Mucosa of stomach (tissue), 1 donor: ENCODE measurements around the gene TRPC4AP.

Source experiments
- H3K27me3 ChIP-seq: one replicate; pipeline ENCODE4 v1.7.0; 2013; ENCODE audit warnings: mild to moderate bottlenecking, low read length; ENCODE audit not compliant: control insufficient read depth, insufficient read depth
- H3K36me3 ChIP-seq: one replicate; pipeline ENCODE4 v1.7.0; 2013; ENCODE audit warnings: low read length; ENCODE audit not compliant: control insufficient read depth, insufficient read depth
- H3K4me1 ChIP-seq: one replicate; pipeline ENCODE4 v1.7.0; 2013; ENCODE audit warnings: mild to moderate bottlenecking, low read length; ENCODE audit not compliant: control insufficient read depth, insufficient read depth
- H3K4me3 ChIP-seq: one replicate; pipeline ENCODE4 v1.7.0; 2013; ENCODE audit warnings: low read length
- H3K9ac ChIP-seq: one replicate; pipeline ENCODE4 v1.7.0; 2013; ENCODE audit warnings: mild to moderate bottlenecking, low read length, moderate library complexity
- H3K9me3 ChIP-seq: one replicate; pipeline ENCODE4 v1.7.0; 2013; ENCODE audit warnings: mild to moderate bottlenecking, low read length, moderate library complexity; ENCODE audit not compliant: control insufficient read depth
- donor health status: Pancreatic carcinoma.

The TRPC4AP gene

GRCh38 chr20:35018590-35019371, 73.8 kb downstream of the TRPC4AP start:
- Histone ChIP-seq H3K9ac (no peak overlapping the region), H3K27me3 (no peaks in the 10 kb centered on the region), H3K4me1 (no peaks in the 10 kb centered on the region), H3K4me3 (no peak overlapping the region), H3K9me3 (no peaks in the 10 kb centered on the region), H3K36me3 (peaks cover 13% of the 10 kb centered on the region)

DNA sequence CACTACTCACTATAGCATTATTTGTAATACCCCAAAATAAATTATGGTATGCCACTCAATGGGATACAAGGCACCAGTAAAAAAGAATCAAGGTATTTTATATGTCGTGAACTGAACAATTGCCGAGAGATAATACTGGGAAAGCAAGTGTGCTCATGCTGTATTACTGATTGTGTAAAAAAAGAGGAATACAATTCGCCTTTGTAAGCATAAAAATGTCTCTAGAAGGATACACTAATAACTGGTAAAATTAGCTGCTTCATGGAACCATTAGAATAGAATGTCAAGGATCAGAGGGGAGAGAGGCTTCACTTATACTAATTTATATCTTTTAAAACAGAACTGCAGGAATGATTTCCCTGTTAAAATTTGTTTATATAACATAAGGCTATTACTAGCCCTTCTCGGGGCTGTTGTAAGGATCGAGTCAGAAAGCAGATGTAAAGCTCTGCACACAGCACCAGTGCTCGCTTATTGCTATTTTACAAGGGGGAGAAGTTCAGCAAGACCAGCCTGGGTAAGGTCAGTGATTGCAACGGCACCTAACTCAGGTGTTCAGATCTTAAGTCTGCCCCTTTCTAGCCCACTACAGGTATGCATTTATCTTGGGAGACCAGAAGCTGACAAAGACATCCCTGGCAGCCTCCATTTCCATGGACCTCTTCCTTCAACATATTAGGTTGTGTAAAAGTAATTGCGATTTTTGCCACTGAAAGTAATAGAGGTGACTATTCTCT, 75.3 kb downstream of the TRPC4AP start:
- Histone ChIP-seq H3K4me3 (no peak overlapping the region), H3K9ac (no peak overlapping the region), H3K27me3 (no peaks in the 10 kb centered on the region), H3K4me1 (no peaks in the 10 kb centered on the region), H3K9me3 (no peaks in the 10 kb centered on the region), H3K36me3 (peaks cover 13% of the 10 kb centered on the region)

- Histone ChIP-seq H3K4me3 (no peak overlapping the region), H3K9me3 (no peaks in the 10 kb centered on the region), H3K27me3 (no peaks in the 10 kb centered on the region), H3K9ac (no peak overlapping the region), H3K4me1 (no peaks in the 10 kb centered on the region), H3K36me3 (peaks cover 13% of the 10 kb centered on the region)
Measured at GRCh38 chr20:35015863-35016193, 76.8 kb downstream of the TRPC4AP start.

- no peaks in the 10 kb centered on the region for H3K9me3 ChIP-seq
- no peaks in the 10 kb centered on the region for H3K4me1 ChIP-seq
- no peaks in the 10 kb centered on the region for H3K27me3 ChIP-seq
- H3K9ac ChIP-seq: no peak overlapping the region
- H3K4me3 ChIP-seq: no peak overlapping the region
- H3K36me3 ChIP-seq: peaks cover 8% of the 10 kb centered on the region
Measured at GRCh38 chr20:35014537-35014936, 78.1 kb downstream of the TRPC4AP start.

GRCh38 chr20:35013421-35014411, 78.9 kb downstream of the TRPC4AP start:
- Histone ChIP-seq H3K27me3 (no peaks in the 10 kb centered on the region), H3K36me3 (peaks cover 5% of the 10 kb centered on the region), H3K4me1 (no peaks in the 10 kb centered on the region), H3K9ac (no peak overlapping the region), H3K9me3 (no peaks in the 10 kb centered on the region), H3K4me3 (no peak overlapping the region)

DNA sequence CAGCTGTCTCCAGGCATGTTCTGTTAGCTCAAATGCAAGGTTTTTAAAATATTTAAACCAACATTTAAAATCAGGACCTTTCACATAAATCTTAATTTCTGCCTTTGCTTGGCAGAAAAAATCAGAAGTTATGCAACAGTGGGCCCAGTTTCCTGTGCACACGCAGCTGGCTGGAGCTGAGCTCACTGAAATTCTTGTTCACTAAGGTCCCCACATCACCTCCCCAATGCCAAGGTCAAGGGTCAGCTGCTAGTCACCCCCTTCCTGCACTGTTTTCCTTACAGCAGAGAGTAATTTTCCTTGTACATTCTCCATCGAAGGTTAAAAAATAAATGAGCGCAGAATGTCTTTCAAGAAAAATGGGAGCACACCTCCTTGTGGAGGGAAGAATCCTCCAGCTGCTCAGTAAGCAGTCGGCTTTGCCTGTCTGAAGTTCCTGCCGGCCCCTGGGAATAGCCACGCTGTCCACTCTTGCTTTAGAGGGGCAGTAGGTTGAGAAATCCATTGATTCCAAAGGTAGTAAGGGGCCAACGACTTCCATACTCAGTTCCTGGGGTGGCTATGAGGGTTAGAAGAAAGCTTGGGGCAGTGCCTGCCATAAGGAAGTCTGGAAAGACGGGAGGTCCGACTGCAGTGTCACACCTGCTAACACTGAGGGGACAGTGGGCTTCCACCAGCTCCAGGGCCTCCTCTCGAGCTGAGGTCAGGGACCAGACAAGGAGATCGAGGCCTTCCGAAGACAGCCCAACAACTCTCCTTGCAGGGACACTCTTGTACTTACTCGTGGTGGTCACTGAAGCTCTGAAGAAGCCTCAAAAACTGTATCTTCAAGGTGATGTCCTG, 80.2 kb downstream of the TRPC4AP start:
- H3K4me1 ChIP-seq: no peaks in the 10 kb centered on the region
- H3K36me3 ChIP-seq: peaks cover 16% of the 10 kb centered on the region
- no peak overlapping the region for H3K4me3 ChIP-seq
- no peaks in the 10 kb centered on the region for H3K27me3 ChIP-seq
- H3K9ac ChIP-seq: no peak overlapping the region
- H3K9me3 ChIP-seq: no peaks in the 10 kb centered on the region

DNA sequence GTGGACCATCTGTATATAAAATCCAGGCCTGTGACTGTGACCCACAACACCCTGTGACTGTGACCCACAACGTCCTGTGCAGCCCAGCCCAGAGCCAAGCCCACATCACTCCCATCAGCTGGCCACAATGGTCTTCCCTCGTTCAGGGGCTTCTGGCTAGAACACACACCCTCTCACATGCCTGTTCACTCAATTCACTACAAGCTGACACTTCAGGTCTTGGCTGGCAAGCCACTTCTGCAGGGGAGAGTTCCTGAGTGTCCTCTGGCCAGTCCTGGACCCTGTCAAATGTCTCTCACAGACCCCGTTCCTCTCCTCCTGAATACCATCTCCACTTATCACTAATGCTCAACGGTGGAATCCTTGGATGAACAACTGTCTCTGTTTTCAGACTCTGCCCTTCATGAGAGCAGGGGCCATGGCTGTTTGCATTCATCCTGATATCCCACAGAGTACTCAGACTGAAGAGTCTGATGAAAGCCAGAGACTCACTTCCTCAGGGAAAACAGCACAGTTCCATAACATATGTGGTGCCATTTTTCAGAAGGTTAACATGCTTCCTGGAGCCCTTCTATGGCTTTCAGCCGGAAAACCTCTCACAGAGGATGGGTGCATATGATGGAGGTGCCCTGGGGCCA, 80.9 kb downstream of the TRPC4AP start:
- H3K36me3 ChIP-seq: peaks cover 18% of the 10 kb centered on the region

DNA sequence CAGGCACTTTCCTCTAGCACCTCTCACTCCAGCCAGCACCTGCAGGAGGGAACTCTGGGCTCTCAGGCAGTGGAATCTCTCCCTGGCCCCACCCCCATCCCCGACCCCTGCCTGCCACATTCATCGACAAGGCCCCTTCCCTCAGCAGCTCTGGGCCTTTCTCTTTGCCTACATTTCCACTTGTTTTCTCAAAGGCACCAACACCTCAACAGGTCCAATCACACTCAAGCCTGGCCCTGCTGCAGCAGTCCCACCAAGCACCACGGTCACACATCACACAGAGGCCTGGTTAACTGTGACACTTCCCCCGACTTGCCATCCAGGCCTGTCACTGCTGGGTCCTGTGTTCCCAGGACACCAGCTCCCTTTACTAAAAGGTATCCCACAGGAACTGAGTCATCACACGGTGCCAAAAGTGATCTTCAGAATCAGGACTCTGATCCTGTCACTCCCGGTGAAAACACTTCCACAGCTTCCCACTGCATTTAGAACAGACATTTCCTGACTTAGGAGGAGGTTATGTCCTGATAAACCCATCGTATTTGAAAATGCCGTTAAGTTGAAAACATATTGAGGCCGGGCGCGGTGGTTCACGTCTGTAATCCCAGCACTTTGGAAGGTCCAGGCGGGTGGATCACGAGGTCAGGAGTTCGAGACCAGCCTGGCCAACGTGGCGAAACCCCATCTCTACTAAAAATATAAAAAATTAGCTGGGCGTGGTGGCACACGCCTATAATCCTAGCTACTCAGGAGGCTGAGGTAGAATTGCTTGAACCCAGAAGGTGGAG, 82.0 kb downstream of the TRPC4AP start:
- no peaks in the 10 kb centered on the region for H3K9me3 ChIP-seq
- H3K9ac ChIP-seq: no peak overlapping the region
- no peak overlapping the region for H3K4me3 ChIP-seq
- H3K4me1 ChIP-seq: no peaks in the 10 kb centered on the region
- H3K27me3 ChIP-seq: no peaks in the 10 kb centered on the region
- peaks cover 23% of the 10 kb centered on the region for H3K36me3 ChIP-seq

More for the DNA sequence above, 80.9 kb downstream of the TRPC4AP start:
- Histone ChIP-seq H3K4me1 (no peaks in the 10 kb centered on the region), H3K27me3 (no peaks in the 10 kb centered on the region), H3K4me3 (no peak overlapping the region), H3K9me3 (no peaks in the 10 kb centered on the region), H3K9ac (no peak overlapping the region)

GRCh38 chr20:35009665-35010328, 82.8 kb downstream of the TRPC4AP start:
- H3K4me3 ChIP-seq: no peak overlapping the region
- H3K36me3 ChIP-seq: peaks cover 23% of the 10 kb centered on the region
- no peaks in the 10 kb centered on the region for H3K9me3 ChIP-seq
- no peaks in the 10 kb centered on the region for H3K27me3 ChIP-seq
- no peak overlapping the region for H3K9ac ChIP-seq
- no peaks in the 10 kb centered on the region for H3K4me1 ChIP-seq
